CD4-positive, alpha-beta T cell treated with Interleukin-21 for 1 hour (primary cell): ENCODE measurements around the gene PPAT.

Experiments used
- DNase-seq: peaks from one replicate; pipeline ENCODE4 v3.0.0-alpha.2; 2020

The PPAT gene

GRCh38 chr4:56430203-56430602 is 5.2 kb downstream of the PPAT start:
- no peak for DNase-seq

- no peak for DNase-seq
Measured at GRCh38 chr4:56427179-56427578, 8.2 kb downstream of the PPAT start.

GRCh38 chr4:56426273-56426672 is 9.1 kb downstream of the PPAT start:
- DNase-seq = no peak

GRCh38 chr4:56425518-56425917 is 9.9 kb downstream of the PPAT start:
- DNase-seq = no peak

GRCh38 chr4:56424697-56425514 is 10.5 kb downstream of the PPAT start:
- DNase-seq = peak; percentile 59

- no peak for DNase-seq
Measured at GRCh38 chr4:56424176-56424575, 11.2 kb downstream of the PPAT start.

- no peak for DNase-seq
Measured at GRCh38 chr4:56417396-56417795, 18.0 kb downstream of the PPAT start.

GRCh38 chr4:56416349-56416748 is 19.1 kb downstream of the PPAT start:
- DNase-seq = no peak

GRCh38 chr4:56414135-56414670 is 21.2 kb downstream of the PPAT start:
- DNase-seq = no peak

- no peak for DNase-seq
Measured at GRCh38 chr4:56410247-56411062, 25.0 kb downstream of the PPAT start.

- no peak for DNase-seq
Measured at GRCh38 chr4:56409511-56410090, 25.8 kb downstream of the PPAT start.

GRCh38 chr4:56408978-56409377 is 26.4 kb downstream of the PPAT start:
- DNase-seq = no peak

- DNase-seq = no peak
Measured at GRCh38 chr4:56406151-56406550, 29.3 kb downstream of the PPAT start.

- DNase-seq = no peak
Measured at GRCh38 chr4:56405016-56405415, 30.4 kb downstream of the PPAT start.

- no peak for DNase-seq
Measured at GRCh38 chr4:56400560-56400959, 34.9 kb downstream of the PPAT start.

- no peak for DNase-seq
Measured at GRCh38 chr4:56391270-56391669, 44.1 kb downstream of the PPAT start.

GRCh38 chr4:56389558-56389957 is 45.9 kb downstream of the PPAT start:
- DNase-seq = no peak

- DNase-seq = no peak
Measured at GRCh38 chr4:56388306-56388705, 47.1 kb downstream of the PPAT start.

- DNase-seq = peak; percentile 96
Measured at GRCh38 chr4:56387023-56388001, 48.1 kb downstream of the PPAT start, which contains the start of gene AASDH. Gene AASDH, minus strand, starts transcription at chr4:56387491. Its CDS starts 3,192 bp downstream, at chr4:56384299.

- DNase-seq = no peak
Measured at GRCh38 chr4:56386091-56386490, 49.3 kb downstream of the PPAT start.

GRCh38 chr4:56375458-56375857 is 60.0 kb downstream of the PPAT start:
- no peak for DNase-seq

- no peak for DNase-seq
Measured at GRCh38 chr4:56374956-56375355, 60.5 kb downstream of the PPAT start.
